Stimulated activated CD8-positive, alpha-beta memory T cell treated with anti-CD3 and anti-CD28 coated beads, Interleukin-7, amount 100 ng/mL, for 48 hours (primary cell): ENCODE results near the gene TRIM4.
"Not testable (repeated sequence)": the region's sequence is repeated elsewhere in the genome, so short reads cannot be mapped to it uniquely, and the experiment has no call there.

Experiments used
- DNase-seq, 2 donors: peaks; one replicate each; pipeline ENCODE4 v3.0.0-alpha.2; 2020; ENCODE audit warnings: low read depth in 1 of 2; ENCODE audit errors: extremely low read depth in 1 of 2

The TRIM4 gene, protein sequence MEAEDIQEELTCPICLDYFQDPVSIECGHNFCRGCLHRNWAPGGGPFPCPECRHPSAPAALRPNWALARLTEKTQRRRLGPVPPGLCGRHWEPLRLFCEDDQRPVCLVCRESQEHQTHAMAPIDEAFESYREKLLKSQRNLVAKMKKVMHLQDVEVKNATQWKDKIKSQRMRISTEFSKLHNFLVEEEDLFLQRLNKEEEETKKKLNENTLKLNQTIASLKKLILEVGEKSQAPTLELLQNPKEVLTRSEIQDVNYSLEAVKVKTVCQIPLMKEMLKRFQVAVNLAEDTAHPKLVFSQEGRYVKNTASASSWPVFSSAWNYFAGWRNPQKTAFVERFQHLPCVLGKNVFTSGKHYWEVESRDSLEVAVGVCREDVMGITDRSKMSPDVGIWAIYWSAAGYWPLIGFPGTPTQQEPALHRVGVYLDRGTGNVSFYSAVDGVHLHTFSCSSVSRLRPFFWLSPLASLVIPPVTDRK

DNA sequence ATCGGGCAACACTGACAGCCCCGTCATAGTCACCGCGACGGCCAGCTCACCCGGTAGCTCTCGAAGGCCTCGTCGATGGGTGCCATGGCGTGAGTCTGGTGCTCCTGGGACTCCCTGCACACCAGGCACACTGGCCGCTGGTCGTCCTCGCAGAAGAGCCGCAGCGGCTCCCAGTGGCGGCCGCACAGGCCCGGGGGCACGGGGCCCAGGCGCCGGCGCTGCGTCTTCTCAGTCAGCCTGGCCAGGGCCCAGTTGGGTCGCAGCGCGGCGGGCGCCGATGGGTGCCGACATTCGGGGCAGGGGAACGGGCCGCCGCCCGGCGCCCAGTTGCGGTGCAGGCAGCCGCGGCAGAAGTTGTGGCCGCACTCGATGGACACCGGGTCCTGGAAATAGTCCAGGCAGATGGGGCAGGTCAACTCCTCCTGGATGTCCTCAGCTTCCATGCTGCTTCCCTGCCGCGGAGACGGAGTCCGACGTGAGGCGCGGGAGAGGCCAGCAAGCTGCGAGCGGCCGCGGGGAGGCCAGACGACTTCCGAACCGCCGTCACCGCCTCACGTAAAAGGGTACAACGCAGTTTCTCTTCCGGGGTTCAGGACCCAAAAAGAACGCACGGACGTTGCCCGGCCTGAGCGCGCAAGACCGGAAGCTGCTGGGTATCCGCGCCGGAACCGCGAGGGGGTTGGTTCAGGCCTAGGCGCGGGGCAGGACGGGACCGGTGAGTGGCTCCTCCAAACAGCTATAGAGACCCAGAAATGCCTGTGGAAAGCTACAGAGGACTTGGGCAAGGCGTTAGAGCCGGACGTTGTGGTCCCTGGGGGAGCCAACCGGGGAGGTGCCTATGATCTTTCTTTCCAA is at the start of gene TRIM4:
TRIM4 (minus strand) TSS at position 572 of the 855 bp plus-strand sequence; CDS start at position 443, 129 bp downstream.
- peak; percentile 88 to 90 for DNase-seq

DNA sequence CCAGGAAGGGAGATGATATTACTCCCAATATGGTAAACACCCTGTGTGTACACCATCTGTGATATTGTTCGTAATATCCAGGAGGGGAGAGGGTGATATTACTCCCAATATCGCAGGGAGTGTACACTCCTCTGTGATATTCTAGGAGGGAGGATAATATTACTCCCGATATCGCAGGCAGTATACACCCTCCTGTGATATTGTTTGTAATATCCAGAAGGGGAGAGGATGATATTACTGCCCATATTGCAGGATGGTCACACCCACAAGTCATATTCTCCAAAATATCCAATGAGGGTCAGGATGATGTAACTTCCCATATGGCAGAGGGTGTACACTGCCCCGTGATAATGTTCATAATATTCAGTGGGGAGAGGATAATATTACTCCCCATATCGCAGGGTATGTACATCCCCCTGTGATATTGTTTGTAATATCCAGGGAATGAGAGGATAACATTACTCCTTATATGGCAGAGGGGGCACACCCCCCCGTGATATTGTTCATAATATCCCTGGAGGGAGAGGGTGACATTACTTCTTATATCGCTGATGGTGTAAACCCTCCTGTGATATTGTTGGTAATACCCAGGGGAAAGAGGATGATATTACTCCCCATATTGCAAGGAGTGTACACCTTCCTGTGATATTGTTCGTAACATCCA is 39.4 kb upstream of the TRIM4 start:
- DNase-seq = no peak

DNA sequence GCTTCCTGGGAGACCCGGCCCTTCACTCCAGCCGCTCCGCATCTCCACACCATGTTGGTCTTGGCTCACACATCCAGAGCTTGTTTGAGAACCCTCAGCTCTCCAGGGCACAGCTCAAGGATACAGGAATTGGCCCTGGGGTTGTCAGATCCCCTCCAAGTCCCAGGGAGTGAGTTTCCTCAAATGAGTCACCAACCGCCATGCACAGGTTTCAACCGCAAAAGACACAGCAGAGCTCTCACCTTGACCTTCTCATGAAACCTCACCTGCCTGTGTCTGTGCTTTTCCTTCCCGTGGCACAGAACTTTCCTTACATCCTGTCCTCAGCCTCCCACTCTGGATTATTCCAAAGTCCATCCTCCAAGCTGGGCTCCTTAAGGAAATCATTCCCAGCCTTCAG is 35.9 kb upstream of the TRIM4 start:
- DNase-seq = no peak

DNA sequence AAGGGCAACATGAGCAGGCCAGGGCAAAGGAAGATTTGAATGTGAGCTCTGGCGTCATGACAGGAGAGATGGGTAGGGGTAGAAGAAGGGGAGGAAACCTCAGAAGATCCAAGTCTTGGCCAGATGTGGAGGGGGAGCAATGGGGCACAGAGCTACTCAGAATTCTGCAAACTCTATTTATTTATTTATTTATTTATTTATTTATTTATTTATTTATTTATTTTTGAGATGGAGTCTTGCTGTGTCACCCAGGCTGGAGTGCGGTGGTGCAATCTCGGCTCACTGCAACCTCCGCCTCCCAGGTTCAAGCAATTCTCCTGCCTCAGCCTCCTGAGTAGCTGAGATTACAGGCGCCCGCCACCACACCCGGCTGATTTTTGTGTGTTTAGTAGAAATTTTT is 35.3 kb upstream of the TRIM4 start:
- DNase-seq = not testable (repeated sequence)

DNA sequence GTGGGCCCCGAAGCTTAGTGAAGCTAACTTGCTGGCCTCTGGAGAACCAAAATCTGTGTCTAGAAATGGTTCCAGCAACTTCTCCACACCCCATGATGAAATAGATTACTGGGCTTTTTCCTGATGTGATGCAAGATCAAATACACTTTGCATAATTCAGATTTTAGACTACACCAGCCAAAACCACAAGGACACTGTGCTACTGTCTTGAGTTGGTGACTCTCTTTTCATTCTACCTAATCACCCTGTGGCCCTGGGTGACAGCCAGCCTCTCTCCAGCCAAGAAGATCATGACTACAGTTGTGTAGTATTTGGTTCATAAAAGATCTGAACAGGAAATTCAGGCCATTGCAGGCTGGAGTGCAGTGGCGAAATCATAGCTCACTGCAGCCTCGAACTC is 34.3 kb upstream of the TRIM4 start:
- DNase-seq = no peak

DNA sequence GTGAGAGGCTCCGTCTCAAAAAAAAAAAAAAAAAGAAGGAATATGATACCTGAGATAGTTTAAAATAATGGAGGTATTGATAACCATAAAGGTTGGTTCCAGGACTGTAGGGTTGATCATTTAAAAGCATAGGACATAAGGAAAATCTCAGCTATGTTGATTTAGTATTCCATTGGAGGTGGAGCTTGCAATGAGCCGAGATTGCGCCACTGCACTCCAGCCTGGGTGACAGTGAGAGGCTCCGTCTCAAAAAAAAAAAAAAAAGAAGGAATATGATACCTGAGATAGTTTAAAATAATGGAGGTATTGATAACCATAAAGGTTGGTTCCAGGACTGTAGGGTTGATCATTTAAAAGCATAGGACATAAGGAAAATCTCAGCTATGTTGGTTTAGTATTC is 33.3 kb upstream of the TRIM4 start:
- not testable (repeated sequence) for DNase-seq

DNA sequence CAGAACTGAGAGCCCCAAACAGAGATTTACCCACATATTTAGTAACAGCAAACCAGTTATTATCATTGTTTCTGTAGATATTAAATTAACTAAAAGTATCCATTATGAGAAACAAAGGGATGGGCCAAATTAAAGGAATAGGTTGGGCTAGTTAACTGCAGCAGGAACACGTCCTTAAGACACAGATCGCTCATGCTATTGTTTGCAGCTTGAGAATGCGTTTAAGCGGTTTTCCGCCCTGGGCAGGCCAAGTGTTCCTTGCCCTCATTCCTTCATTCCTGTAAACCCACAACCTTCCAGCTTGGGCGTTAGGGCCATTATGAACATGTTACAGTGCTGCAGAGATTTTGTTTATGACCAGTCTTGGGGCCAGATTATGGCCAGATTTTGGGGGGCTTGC is 31.5 kb upstream of the TRIM4 start:
- DNase-seq = not testable (repeated sequence)

DNA sequence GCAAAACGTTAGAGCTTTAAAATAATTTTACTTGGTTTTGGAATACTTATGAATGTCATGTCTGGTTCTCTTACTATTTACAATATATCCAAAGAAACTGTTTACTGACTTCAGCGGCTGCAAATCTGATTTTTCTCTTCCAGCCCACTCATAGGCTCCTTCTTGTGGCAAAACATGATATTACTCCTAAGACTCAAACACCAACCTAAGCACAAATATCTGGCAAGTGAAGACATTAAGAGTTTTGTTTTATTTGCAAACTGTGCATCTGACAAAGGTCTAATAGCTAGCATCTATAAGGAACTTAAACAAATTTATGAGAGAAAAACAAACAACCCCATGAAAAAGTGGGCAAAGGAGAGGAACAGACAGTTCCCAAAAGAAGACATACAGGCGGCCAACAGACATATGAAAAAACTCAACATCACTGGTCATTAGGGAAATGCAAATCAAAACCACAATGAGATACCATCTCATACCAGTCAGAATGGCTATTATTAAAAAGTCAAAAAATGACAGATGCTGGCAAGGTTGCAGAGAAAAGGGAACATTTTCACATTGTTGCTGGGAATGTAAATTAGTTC is 30.4 kb upstream of the TRIM4 start:
- DNase-seq = no peak

DNA sequence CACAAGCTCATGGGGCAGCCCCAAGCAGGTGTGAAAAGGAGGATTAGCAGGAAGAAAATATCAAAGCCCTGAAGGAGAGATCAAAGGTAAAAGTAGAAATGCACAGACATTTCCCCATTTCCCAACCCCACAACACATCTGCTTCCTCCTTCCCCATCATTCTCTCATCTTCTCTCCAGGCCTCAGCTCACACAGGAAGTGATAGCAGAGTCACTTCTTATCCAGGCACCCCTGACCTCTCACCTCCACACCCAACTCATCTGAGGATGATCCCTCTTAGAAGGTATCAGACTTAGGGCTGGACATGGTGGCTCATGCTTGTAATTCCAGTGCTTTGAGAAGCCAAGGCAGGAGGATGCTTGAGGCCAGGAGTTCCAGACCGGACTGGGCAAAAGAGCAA is 28.3 kb upstream of the TRIM4 start:
- DNase-seq = no peak

DNA sequence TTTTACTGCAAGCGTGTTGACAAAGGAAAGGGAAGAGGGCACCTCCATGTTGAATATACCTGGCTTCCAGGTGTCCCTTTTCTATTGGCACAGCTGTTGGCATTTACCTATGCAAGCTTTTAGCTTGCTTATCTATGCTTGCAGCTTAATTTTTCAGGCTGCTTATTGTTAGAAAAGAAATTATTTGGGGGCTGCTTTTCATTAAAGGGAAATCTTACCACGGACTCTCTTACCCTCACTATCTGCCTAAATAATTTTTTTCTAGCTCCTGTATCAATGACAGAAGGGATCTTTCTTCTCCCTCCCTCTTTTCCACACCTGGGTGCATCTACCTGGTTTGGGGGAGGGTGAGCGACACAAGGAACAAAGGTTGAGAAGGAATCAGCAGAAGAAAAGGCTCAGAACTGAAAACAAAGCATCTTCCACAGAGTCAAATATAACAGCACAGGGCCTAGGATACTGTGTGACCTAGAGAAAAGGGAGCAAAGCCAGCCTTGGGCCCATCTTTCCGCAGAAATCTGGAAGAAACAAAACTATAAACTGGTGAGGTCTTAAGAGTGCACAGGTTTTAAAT is 25.3 kb upstream of the TRIM4 start:
- DNase-seq = no peak

DNA sequence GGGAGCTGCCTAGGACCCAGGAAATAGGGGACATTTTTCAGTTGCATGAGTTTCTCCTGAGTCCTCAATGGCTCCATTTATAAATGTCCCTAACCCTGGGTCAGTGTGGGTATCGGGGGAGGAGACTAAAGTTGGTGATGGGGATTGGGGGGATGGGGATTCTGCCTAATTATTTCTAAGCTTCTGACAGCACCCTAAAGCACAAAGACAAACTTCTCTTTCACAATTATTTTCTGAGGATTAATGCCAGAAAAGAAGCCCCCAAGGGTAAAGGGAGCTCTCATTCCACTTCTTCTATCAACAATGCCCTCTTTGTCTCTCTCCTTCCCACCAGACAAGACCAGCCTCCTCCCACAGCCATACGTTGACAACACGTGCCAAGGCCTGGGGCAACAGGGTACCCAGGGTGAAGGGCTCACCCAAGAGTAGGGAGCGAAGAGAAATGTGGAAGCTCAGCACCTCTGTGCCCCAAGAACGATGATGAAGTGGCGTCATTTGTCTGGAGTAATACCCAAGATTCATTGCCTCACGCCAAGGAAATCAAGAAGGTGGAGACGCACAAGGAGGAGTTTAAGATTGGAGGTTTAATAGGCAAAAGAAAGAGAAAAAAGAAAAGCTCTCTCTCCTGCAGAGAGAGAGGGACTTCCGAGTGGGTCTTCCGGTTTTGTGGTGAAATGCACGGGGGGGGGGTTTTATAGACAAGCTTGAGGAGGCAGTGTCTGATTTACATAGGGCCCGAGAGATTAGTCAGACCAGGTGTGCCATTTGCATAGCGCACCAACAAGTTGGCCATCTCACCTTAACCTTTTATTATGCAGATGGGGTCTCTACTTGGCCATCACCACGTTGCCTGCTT is 24.5 kb upstream of the TRIM4 start:
- no peak for DNase-seq

DNA sequence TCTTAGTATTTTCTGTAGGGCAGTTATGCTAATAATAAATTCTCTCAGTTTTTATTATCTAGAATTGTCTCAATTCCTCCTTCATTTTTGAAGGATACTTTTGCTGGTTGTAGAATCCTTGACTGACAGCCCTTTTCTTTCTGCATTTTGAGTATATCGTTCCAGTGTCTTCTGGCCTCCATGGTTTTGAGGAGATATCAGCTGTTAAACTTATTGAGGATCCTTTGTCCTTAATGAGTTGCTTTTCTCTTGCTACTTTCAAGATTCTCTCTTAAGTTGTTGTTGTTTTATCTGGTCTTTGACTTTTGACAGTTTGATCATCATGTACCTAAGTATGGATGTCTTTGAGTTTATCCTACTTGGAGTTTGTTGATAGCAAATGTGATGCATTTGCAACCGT is 19.0 kb upstream of the TRIM4 start:
- no peak for DNase-seq

DNA sequence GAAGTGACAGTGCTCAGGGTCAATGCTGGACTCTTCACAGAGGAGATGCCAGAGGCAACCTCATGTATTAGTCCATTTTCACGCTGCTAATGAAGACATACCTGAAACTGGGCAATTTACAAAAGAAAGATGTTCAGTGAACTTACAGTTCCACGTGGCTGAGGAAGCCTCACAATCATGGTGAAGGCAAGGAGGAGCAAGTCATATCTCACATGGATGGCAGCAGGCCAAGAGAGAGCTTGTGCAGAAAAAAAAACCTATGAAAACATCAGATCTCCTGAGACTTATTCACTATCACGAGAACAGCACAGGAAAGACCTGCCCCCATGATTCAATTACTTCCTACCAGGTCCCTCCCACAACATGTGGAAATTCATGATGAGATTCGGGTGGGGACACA is 15.7 kb upstream of the TRIM4 start:
- not testable (repeated sequence) for DNase-seq

DNA sequence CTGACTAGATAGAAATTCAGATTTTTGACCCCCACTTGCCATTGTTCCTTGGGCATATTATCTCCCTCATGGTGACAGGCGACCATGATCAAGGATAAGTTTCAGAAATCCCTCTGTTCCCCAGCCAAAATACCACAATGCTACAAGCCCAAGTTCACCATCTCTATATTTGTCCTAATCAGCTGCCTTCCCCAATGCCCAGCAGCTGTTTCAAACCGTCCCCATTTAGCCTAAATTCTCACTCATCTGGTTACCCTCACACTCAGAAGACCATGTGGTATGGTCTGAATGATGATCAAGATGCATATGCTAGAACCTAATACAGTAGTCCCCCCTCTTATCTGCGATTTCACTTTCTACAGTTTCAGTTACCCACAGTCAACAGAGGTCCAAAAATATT is 11.0 kb upstream of the TRIM4 start:
- DNase-seq = no peak

DNA sequence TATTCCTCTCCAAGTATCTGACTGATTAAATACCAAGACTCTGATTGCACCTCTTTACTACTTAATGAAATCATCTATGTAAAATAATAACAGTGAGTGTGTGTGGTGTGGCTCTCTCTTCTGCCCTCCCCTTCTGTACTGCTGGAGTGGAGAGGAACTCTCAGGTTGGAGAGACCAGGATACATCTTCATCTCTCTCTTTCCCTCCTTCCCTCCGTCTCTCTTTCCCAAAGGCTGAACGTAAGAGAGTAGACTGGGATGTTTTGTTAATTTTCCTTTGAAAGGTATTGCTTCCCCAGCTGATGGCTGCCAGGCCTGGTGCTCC is 10.4 kb upstream of the TRIM4 start:
- no peak for DNase-seq

DNA sequence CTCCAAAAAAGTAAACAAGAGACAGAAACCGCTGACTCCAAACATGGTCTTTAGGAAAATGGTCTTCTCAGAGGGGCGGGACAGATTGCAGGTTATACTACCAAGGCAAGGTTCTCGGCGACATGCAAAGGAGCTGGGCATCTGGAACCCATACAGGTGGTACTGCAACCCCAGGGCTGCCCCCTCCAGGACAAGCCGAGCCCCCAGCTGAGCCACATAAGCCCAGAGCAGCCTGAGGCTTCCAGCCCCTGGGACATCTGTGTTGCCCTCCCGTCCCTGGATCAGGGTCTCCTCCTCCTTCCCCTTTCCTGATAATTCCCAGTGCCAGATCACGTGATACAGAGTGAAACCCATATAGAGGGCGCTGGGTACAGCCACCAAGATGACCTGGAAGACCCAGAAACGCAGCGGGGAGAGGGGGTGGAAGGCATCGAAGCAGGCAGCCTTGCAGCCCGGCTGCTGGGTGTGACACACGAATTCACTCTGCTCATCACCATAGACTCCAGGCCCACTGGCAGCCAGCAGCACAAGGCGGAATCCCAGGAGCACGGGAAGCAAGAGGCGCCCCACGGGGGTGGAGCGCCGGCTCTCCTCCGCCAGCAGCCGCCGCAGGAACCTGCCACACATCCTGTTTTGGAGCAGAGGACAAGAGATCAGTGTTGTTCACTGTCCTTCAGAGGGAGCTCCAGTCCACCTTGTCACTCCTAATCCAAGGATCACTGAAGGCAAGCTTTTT is 9.8 kb upstream of the TRIM4 start, which contains the start of gene GJC3:
GJC3 (minus strand) TSS at position 627 of the 736 bp plus-strand sequence; CDS start at position 627, 0 bp downstream.
- DNase-seq = peak in 1 of 2 donors; percentile 10

DNA sequence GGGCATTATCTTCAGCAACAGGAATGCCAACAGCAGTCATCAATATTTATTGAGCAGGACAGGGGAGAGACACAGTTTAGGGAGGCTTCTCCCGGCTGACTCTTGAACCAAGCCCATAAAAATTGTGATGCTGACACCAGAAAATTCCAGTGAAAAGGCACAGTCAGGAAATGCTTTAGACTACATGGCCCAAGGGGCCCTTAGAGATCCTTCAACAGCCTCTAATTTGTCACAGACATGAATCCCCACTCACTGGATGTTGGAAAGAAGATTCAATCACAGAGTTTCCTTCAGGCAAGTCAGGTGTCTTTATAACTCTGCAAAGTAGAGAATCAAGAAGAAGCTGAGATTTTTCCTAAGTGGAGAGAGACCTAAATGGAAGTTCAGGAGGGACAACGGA is 8.9 kb upstream of the TRIM4 start:
- no peak for DNase-seq

DNA sequence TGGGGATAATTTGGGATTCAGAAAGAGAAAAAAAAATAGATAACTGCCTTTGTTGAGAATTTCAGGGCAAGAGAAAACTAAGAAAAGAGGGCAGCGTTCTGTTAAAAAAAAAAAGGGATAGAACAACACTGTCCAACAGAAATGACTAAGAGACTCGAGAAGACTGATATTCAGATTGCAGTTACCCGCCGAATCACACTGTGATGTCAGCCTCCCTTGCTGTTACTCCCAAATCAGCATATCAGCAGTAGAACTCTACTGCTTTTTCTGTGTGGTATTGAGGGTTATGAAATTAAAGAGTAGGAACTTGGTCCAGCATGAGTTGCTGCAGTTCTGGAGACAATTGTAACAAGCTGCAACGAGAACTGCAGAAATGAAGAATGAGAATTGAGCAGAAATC is 8.2 kb upstream of the TRIM4 start:
- DNase-seq = no peak

DNA sequence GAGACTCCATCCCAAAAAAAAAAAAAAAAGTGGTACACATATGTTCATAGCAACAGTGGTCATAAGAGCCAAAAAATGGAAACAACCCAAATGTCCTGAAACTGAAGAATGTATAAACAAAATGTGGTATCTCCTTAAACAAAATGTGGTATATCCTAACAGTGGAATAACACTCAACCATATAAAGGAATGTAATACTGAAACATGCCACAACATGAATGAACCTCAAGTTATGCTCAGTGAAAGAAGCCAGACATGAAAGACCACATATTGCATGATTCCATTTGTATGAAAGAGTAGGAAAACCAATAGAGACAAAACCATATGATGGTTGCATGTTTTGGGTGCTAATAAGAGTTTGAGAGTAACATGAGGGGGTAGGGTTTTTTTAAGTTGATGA is 7.0 kb upstream of the TRIM4 start:
- no peak for DNase-seq
